Smooth muscle cell of the coronary artery (primary cell): ENCODE results near the gene MAPK8IP3. TPM values are rescaled to one million over a fixed set of nuclear protein-coding genes. Genes with fewer than 3 reads are reported as not detected.

Experiments
- total RNA-seq: library from RNA; depleted of rRNA; stranded (reverse); fragments of >200 nt; gene quantifications from 2 replicates; pipeline ENCODE4 v1.2.3, GENCODE V29; 2014; ENCODE audit warnings: low replicate concordance

MAPK8IP3 gene, protein sequence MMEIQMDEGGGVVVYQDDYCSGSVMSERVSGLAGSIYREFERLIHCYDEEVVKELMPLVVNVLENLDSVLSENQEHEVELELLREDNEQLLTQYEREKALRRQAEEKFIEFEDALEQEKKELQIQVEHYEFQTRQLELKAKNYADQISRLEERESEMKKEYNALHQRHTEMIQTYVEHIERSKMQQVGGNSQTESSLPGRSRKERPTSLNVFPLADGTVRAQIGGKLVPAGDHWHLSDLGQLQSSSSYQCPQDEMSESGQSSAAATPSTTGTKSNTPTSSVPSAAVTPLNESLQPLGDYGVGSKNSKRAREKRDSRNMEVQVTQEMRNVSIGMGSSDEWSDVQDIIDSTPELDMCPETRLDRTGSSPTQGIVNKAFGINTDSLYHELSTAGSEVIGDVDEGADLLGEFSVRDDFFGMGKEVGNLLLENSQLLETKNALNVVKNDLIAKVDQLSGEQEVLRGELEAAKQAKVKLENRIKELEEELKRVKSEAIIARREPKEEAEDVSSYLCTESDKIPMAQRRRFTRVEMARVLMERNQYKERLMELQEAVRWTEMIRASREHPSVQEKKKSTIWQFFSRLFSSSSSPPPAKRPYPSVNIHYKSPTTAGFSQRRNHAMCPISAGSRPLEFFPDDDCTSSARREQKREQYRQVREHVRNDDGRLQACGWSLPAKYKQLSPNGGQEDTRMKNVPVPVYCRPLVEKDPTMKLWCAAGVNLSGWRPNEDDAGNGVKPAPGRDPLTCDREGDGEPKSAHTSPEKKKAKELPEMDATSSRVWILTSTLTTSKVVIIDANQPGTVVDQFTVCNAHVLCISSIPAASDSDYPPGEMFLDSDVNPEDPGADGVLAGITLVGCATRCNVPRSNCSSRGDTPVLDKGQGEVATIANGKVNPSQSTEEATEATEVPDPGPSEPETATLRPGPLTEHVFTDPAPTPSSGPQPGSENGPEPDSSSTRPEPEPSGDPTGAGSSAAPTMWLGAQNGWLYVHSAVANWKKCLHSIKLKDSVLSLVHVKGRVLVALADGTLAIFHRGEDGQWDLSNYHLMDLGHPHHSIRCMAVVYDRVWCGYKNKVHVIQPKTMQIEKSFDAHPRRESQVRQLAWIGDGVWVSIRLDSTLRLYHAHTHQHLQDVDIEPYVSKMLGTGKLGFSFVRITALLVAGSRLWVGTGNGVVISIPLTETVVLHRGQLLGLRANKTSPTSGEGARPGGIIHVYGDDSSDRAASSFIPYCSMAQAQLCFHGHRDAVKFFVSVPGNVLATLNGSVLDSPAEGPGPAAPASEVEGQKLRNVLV (N-terminal part only)
- 31.8 and 51.6 TPM in 2 replicates for total RNA-seq

DNA sequence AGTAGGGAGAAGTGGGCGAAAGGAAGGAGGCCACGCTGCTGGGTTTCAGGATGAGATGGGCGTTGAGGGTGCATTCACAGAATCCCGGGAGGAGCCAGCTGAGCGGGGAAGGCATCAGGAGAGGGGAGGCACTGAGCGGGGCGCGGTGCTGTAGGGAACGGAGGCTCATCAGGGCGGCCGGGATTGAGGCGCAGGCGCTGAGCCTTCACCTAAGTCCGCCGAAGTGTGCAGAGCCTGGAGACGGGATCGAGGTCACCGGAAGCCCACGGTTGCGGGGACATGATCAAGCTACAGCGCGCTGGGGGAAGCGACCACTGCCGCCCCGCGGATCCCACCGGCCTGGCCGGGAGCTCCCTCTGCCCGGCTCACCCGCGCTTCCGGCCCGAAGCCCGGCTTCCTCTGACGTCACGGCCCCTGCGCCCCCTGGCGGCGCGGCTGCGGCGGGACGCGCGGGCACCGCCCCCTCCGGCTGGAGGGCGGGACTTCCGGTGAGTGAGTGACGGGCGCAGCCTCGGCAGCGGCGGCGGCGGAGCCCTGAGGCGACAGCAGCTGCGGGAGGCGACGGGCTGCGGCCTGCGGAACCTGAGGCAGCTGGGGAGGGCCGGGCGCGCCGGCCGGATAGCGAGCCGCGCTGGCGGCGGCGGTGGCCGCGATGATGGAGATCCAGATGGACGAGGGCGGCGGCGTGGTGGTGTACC, at the start of gene MAPK8IP3:
TSS of gene MAPK8IP3 (plus strand) at position 508 of the 698 bp plus-strand sequence. CDS start at position 653, 145 bp downstream.

DNA sequence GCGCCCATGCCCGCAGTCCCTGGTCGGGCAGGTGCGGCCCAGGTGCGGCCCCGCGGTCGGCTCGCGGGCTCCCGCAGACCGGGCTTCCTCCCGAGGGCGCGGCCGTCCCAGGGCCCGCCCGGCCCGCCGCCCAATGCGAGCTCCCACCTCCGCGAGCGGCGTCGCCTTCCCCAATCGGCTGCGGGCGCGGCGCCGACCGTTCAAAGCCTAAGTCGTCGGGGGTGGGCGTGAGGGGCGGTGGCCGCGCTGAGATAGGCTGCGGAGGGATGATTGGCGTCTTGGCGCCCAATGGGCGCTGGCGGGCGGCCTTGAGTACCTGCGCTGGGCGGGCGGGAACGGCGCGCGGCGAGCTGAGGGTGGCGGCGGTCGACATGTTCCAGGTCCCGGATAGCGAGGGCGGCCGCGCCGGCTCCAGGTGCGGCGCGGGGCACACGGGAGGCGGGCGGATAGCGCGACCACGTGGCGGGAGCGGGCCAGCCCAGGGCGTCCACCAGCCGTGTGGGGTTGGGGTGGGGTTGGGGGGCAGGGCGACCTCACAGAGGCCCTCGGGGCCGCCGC, 28.0 kb upstream of the MAPK8IP3 start, which contains the start of gene JPT2:
TSS of gene JPT2 (plus strand) at position 338 of the 558 bp plus-strand sequence. CDS start at position 372, 34 bp downstream.

DNA sequence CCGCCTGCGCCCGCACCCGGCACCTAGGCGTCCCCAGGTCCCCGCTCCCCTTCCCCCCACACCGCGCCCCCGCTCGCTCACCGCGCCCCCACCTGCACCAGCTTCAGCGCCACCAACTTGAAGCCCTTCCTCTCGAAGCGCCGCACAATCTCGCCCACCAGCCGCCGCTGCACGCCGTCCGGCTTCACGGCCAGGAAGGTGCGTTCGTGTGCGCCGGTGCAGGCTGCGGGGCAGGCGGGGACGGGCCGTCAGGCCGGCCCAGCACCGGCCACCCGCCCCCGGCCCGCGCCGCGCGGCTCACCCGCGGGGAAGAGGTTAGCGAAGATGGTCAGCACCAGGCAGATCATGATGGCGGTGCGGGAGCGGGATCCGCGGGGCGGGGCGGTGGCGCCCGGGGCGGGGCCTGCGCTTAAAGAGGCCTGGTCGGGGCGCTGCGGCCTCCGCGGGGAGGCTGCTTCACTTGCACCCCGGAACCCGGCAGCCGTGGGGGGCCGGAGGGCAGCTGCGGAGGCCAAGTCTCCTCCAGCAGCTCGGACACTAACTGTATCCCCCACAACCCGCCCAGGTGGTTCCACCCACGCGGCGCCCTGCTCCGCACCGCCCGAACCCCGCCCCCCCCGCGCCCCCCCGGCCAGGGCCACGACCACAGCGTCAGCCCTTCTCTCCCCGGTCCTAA, 65.3 kb downstream of the MAPK8IP3 start, which contains the start of gene NME3:
TSS of gene NME3 (minus strand) at position 356 of the 676 bp plus-strand sequence. CDS start at position 347, 9 bp downstream.

DNA sequence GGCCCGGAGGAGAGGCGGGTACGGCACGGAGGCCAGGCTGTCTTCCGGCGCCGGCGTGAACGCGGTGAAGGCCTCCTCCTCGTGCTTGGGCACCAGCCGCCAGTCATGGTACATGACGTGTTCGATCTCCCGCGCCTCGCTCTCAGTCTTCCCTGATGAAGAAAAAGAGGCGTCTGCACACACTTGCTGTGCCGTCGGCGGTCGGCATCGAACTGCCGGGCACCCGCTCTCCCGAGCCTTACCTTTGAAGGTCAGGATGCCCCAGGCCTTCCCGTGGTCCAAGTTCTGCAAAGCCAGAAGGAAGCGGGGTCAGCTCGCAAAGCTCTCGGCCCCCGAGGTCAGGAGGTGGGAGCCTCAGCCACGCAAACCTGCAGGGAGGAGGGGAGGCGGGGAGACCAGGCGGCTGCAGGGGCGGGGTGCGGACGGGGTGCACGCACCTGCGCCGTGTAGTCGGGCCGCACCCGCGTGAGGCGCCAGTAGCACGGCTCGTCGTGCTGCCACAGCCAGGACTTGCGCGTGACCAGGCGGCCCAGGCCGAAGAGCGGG, 66.4 kb downstream of the MAPK8IP3 start, which contains the start of gene EME2:
TSS of gene EME2 (plus strand) at position 449 of the 546 bp plus-strand sequence. CDS start 418 bp downstream, outside the sequence.

DNA sequence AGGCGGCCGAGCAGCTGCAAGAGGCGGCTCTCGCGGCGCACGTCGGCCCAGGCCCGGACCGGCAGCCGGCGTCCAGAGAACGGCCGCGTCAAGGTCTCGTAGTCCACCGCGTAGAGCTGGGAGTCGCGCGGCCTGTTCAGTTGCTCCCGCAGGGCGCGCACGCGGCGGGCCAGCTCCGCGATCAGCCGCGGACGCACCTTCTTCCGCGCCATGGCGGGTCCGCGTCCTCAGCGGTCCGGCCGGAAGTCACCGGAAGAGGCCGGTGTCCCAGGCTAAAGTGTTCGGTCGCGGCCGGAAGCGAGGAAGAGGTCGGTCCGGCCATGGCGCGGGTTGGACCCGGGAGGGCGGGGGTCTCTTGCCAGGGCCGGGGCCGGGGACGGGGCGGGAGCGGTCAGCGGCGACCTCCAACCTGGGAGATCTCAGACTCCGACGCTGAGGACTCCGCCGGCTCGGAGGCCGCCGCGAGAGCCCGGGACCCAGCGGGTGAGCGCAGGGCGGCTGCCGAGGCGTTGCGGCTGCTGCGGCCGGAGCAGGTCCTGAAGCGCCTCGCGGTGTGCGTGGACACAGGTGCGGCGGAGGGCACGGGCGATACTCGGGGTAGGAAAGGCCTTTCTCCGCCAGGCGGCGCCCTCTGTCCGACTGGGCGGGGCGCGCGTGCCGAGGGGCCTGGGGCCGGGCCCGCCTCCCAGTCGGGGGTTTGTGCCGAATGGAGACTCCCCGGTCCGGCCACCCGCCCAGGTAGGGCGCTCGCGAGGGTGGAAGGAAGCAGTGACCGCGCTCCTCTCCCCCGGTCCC, 67.1 kb downstream of the MAPK8IP3 start, which contains the start of gene MRPS34:
TSS of gene MRPS34 (minus strand) at position 227 of the 795 bp plus-strand sequence. CDS start at position 212, 15 bp downstream.

DNA sequence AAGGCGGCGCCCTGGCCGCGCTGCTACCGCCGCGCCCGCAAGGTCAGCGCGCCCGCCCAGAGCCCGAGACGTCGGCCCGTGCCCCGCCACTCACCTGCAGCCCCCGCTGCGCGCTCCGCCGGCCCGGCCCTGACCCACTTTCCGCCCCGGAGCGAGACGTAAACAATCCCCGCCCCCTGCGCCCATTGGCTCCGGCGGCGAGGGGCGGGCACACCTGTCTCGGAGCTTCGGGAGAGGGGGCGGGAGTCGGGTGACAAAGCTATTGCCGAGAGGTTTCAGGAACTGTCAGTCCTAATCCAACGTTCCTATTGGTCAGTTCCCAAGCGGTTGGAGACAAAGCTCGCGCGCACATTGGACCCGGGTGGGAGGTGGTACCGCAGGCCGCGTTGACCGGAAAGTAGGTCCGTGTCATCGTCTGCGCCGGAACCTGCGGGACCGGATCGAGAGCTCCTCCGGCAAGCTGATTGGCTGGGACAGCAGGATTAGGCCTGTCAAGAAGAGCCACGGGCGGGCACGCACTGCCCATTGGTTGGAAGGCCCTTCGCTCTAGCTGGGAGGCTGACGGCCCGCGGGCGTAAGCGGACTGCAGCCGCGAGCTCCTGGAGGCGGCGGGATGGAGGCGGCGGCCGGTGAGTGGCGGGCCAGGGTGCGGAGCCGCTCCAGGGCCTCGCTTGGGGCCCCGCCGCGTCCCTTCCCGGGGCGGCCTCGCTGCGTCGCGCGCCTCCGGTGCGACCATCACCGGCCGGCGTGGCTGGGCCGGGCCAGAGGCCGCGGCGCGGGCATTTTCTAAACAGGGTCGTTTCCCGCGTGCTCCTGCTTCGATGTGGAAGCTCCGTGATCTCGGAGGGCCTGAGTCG, 76.6 kb downstream of the MAPK8IP3 start, which contains the start of the genes NUBP2 and SPSB3:
TSS of gene NUBP2 (plus strand) at position 553 of the 857 bp plus-strand sequence. CDS start at position 614, 61 bp downstream.
TSS of gene SPSB3 (minus strand) at position 164 of the 857 bp plus-strand sequence. CDS start 1,088 bp downstream, outside the sequence.

DNA sequence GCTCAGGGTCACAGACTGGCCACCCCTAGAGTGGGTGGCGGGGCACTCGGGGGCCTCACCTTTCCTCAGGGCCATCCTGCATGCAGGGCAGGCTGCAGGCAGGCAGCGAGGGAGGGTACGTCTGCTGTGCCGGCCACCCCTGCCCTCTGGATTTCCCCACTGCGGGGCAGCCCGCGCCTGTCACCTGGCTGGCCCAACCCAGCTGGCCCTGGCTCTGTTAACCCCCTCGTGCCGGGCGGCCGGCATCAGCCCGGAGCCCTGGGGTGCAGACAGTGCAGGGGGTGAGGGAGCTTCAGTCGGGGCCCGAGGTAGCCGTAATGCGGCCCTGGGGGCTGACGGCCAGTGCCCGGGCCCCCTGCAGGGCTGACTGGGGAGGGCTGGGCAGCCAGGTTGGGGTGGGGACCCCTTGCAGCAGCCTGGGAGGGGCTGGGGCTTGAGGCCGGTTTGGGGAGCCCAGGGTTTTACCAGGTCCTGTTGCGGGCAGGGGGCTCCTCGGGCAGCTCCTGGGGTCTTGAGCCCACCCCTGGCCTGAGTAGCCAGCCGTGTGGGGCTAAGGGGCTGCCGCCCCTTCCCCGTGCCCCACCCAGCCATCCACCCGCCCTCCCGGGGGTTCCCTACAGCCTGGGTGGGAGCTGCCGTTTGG, 87.7 kb downstream of the MAPK8IP3 start, which contains the start of gene IGFALS:
TSS of gene IGFALS (minus strand) at position 128 of the 643 bp plus-strand sequence. CDS start at position 75, 53 bp downstream.

Other genes starting within 250 kb of the MAPK8IP3 start
- gene CLCN7, start 231.2 kb upstream of the MAPK8IP3 start, total RNA-seq, result 35.6 and 83.5 TPM in 2 replicates
- gene PTX4, start 217.3 kb upstream of the MAPK8IP3 start, total RNA-seq, result not detected in 2 replicates
- gene TELO2, start 212.8 kb upstream of the MAPK8IP3 start, total RNA-seq, result 5.1 and 10.0 TPM in 2 replicates
- 19.0 and 45.4 TPM in 2 replicates for gene TMEM204, start 172.5 kb upstream of the MAPK8IP3 start, total RNA-seq
- 23.9 and 68.7 TPM in 2 replicates for gene IFT140, start 94.1 kb upstream of the MAPK8IP3 start, total RNA-seq
- gene CRAMP1, start 93.8 kb upstream of the MAPK8IP3 start, total RNA-seq, result 4.4 and 4.8 TPM in 2 replicates
- gene JPT2, start 27.9 kb upstream of the MAPK8IP3 start, total RNA-seq, result 8.8 and 26.7 TPM in 2 replicates
- gene NME3, start 65.3 kb downstream of the MAPK8IP3 start, total RNA-seq, result 35.7 and 45.9 TPM in 2 replicates
- 5.0 TPM in 2 replicates for gene EME2, start 66.6 kb downstream of the MAPK8IP3 start, total RNA-seq
- 71.6 and 87.2 TPM in 2 replicates for gene MRPS34, start 66.9 kb downstream of the MAPK8IP3 start, total RNA-seq
- 30.8 and 55.7 TPM in 2 replicates for gene SPSB3, start 76.4 kb downstream of the MAPK8IP3 start, total RNA-seq
- 30.3 and 65.2 TPM in 2 replicates for gene NUBP2, start 76.8 kb downstream of the MAPK8IP3 start, total RNA-seq
- under 0.01 TPM in 2 replicates for gene IGFALS, start 87.5 kb downstream of the MAPK8IP3 start, total RNA-seq
- 51.5 and 65.6 TPM in 2 replicates for gene HAGH, start 120.6 kb downstream of the MAPK8IP3 start, total RNA-seq
- gene FAHD1, start 121.0 kb downstream of the MAPK8IP3 start, total RNA-seq, result 71.6 and 134 TPM in 2 replicates
- gene MEIOB, start 166.0 kb downstream of the MAPK8IP3 start, total RNA-seq, result 0.23 TPM in 1 of 2 replicates, not detected in the other
- gene HS3ST6, start 212.2 kb downstream of the MAPK8IP3 start, total RNA-seq, result not detected in 2 replicates
- 4.8 and 8.5 TPM in 2 replicates for gene MSRB1, start 237.0 kb downstream of the MAPK8IP3 start, total RNA-seq
- gene RPL3L, start 248.5 kb downstream of the MAPK8IP3 start, total RNA-seq, result 0.12 TPM in 1 of 2 replicates, not detected in the other